ENCODE results near the gene GTF3C4.

- no peak for TF ChIP-seq EZH2 (IDR thresholded peaks at IDR 0.05; ENCODE audit: borderline replicate concordance)
- TF ChIP-seq CTCF (IDR thresholded peaks at IDR 0.05; ENCODE audit: poor library complexity): no peak
- no peak for TF ChIP-seq EZH2phosphoT487 (IDR thresholded peaks at IDR 0.05; ENCODE audit: low read depth, severe bottlenecking, unreplicated experiment)
These were observed 48.1 kb upstream of the GTF3C4 start for GRCh38 chr9:132622159-132622558.

All from hepatocyte (in vitro differentiated cells).